ENCODE results near the gene SLC38A7. TPM values are rescaled to one million over a fixed set of nuclear protein-coding genes. Genes with fewer than 3 reads are reported as not detected.
A peak's percentile ranks its signal among the peaks of the same experiment; 100 is the strongest.

Gene SLC38A7
- total and polyA plus RNA-seq, 2 of the 13 experiments (the other 11 are each of a cell fraction or from before 2014, with no cell fraction given): 13.2 to 14.1 TPM

GRCh38 chr16:58733248-58733670, 48.7 kb upstream of the SLC38A7 start:
- peaks cover 43% of the 10 kb centered on the region for H3K79me2 ChIP-seq (ENCODE audit: insufficient read depth, low read length)
- peak overlapping the region; percentile 69 for H3K27ac ChIP-seq (ENCODE audit: extremely low read length, insufficient read depth, low read length)
- H3K4me2 ChIP-seq (ENCODE audit: low read depth, low read length): peak overlapping the region; percentile 82
- no TSS peak for BruUV-seq (replicated peaks)
- H4K20me1 ChIP-seq (ENCODE audit: insufficient read depth, low read length): no peaks in the 10 kb centered on the region
- intact Hi-C loops (cut with micrococcal nuclease; ENCODE audit: unreplicated experiment): loop anchor here (2.0 kb wide), 1 partner anchor 48 kb away; the partner anchor contains the start of gene SLC38A7
- ATAC-seq (peak; percentile 14), FAIRE-seq (peak; percentile 86), DNase-seq (ENCODE audit: low spot score) (peak; percentile 26)
- ChIA-PET POLR2A (interaction anchor here (0.9 kb wide), 1 partner anchor 23 kb away, joined by 3 read pairs; no protein-coding TSS in a partner anchor), CTCF (ENCODE audit: low intra/inter-chr PET ratio, low total read pairs) (no interaction called here)
- H3K4me1 ChIP-seq (ENCODE audit: insufficient read depth, low read length): peaks cover 43% of the 10 kb centered on the region
- no peaks in the 10 kb centered on the region for H3K9me3 ChIP-seq (ENCODE audit: low read length)
- peaks cover 1 to 4% of the 10 kb centered on the region in 2 experiments; a peak in 2 of 5 replicates for H3K36me3 ChIP-seq (replicated peaks in 1 of 2; ENCODE audit: control insufficient read depth in 1 of 2, insufficient read depth in 2 of 2, low read length in 2 of 2)
- H3K9ac ChIP-seq (ENCODE audit: insufficient read depth, low read depth, low read length): peak overlapping the region; percentile 76
- no peaks in the 10 kb centered on the region; a peak in 1 of 5 replicates for H3K27me3 ChIP-seq (ENCODE audit: control insufficient read depth in 1 of 2, insufficient read depth in 2 of 2, low read length in 2 of 2)
- in situ Hi-C loops (cut with HindIII; ENCODE audit: extremely low pct_ligation_motif_present, low pct_unique_long_range_greater_than_20kb): loop anchor here (5.0 to 10.0 kb wide), 2 partner anchors 51 to 228 kb away; partner anchors contain the start of genes NDRG4 and SLC38A7
- WGBS (ENCODE audit: low lambda C conversion rate): 2% methylated on average over 23 of the region's 23 CpGs
- no peak overlapping the region for H2AFZ ChIP-seq (ENCODE audit: low read length)
- peak overlapping the region; percentile 73 to 94 (median 94) for H3K4me3 ChIP-seq (replicated peaks in 1 of 3; ENCODE audit: insufficient read depth in 1 of 3, low read depth in 2 of 3, low read length in 3 of 3)
- TF ChIP-seq BHLHE40 (IDR thresholded peaks at IDR 0.05; ENCODE audit: low read length) (no peak), ZNF510 (CRISPR knock-in tag; IDR thresholded peaks at IDR 0.05; ENCODE audit: low read depth) (no peak), GTF2F1 (IDR thresholded peaks at IDR 0.05; ENCODE audit: low read length) (no peak), ZNF296 (CRISPR knock-in tag; conservative IDR thresholded peaks at IDR 0.05) (no peak), FOXO4 (CRISPR knock-in tag; conservative IDR thresholded peaks at IDR 0.05) (no peak), CERS6 (CRISPR knock-in tag; IDR thresholded peaks at IDR 0.05) (no peak), CENPBD1 (CRISPR knock-in tag; IDR thresholded peaks at IDR 0.05; ENCODE audit: borderline replicate concordance, low read depth) (no peak), NFAT5 (CRISPR knock-in tag; IDR thresholded peaks at IDR 0.05) (no peak), NBN (conservative IDR thresholded peaks at IDR 0.05) (no peak), PRDM10 (CRISPR knock-in tag; IDR thresholded peaks at IDR 0.05; ENCODE audit: low read depth) (no peak), ZNF841 (CRISPR knock-in tag; IDR thresholded peaks at IDR 0.05; ENCODE audit: borderline replicate concordance) (no peak), ZNF619 (CRISPR knock-in tag; IDR thresholded peaks at IDR 0.05) (no peak), TARDBP (CRISPR knock-in tag; IDR thresholded peaks at IDR 0.05) (no peak)

Measured in HepG2 (cell line).